ENCODE results near the gene NRN1L.

Gene NRN1L

GRCh38 chr16:67935402-67936123 is 50.9 kb downstream of the NRN1L start:
- TF ChIP-seq CTCF (conservative IDR thresholded peaks at IDR 0.05; ENCODE audit: low read length), result no peak
- TF ChIP-seq EZH2phosphoT487 (IDR thresholded peaks at IDR 0.05; ENCODE audit: borderline replicate concordance), result no peak
- Histone ChIP-seq H3K9ac (ENCODE audit: low read depth, low read length, poor library complexity, severe bottlenecking) (peak overlapping the region; percentile 96), H3K79me2 (ENCODE audit: insufficient read depth, low read length) (peaks cover 30% of the 10 kb centered on the region), H4K20me1 (ENCODE audit: insufficient read depth, low read length, poor library complexity, severe bottlenecking) (peaks cover 7% of the 10 kb centered on the region), H3K4me1 (ENCODE audit: insufficient read depth, low read length, poor library complexity, severe bottlenecking) (peaks cover 14% of the 10 kb centered on the region), H3K27me3 (ENCODE audit: insufficient read depth, low read length, poor library complexity, severe bottlenecking) (no peaks in the 10 kb centered on the region), H3K4me2 (ENCODE audit: low read depth, low read length, poor library complexity, severe bottlenecking) (peak overlapping the region; percentile 84), H3K9me3 (ENCODE audit: insufficient read depth, low read depth, low read length) (no peaks in the 10 kb centered on the region), H3K36me3 (ENCODE audit: insufficient read depth, low read length) (no peaks in the 10 kb centered on the region; the same call in 1 of the 2 replicates), H3K9me2 (replicated peaks; ENCODE audit: low read depth, low read length) (no peaks in the 10 kb centered on the region), H2AFZ (ENCODE audit: low read length) (peak overlapping the region; percentile 65), H3F3A (ENCODE audit: low read depth) (no peaks in the 10 kb centered on the region; the same call in 1 of the 2 replicates), H3K4me3 (ENCODE audit: low read length, poor library complexity, severe bottlenecking) (peak overlapping the region; percentile 80)

Data from Loucy (cell line).